ENCODE results near the gene IGFALS.

DNA sequence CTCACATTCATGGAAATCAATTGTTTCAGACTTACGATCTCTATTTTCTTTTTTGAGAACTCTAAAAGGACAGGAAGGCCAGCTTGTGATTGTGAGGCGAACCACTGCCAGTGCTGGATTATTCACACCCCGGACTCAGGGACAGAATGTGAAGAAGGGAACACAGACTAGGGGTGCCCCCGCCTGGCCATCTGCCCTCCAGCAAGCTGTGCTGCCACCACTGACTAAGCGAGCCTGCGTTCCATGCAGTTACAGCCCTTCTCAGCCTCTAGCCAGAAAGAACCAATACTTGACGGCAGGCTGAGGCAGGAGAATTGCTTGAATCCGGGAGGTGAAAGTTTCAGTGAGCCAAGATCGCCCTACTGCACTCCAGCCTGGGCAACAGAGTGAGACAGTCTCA, 30.3 kb upstream of the IGFALS start:
- no peak for TF ChIP-seq POLR2A (IDR thresholded peaks at IDR 0.05)
- TF ChIP-seq, protein P1, sequence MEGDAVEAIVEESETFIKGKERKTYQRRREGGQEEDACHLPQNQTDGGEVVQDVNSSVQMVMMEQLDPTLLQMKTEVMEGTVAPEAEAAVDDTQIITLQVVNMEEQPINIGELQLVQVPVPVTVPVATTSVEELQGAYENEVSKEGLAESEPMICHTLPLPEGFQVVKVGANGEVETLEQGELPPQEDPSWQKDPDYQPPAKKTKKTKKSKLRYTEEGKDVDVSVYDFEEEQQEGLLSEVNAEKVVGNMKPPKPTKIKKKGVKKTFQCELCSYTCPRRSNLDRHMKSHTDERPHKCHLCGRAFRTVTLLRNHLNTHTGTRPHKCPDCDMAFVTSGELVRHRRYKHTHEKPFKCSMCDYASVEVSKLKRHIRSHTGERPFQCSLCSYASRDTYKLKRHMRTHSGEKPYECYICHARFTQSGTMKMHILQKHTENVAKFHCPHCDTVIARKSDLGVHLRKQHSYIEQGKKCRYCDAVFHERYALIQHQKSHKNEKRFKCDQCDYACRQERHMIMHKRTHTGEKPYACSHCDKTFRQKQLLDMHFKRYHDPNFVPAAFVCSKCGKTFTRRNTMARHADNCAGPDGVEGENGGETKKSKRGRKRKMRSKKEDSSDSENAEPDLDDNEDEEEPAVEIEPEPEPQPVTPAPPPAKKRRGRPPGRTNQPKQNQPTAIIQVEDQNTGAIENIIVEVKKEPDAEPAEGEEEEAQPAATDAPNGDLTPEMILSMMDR (IDR thresholded peaks at IDR 0.05) = peak in 2 of 12 donors; percentile 12 to 14

All from heart left ventricle (tissue), 13 donors.